IPS DF 6.9 (cell line): Measurements from ENCODE around the gene INPP5A.

Source experiments
- DNase-seq: peaks from one replicate; pipeline ENCODE4 v3.0.0-alpha.2; 2013; ENCODE audit warnings: low read depth, low spot score
- H3K27ac ChIP-seq: one replicate; pipeline ENCODE4 v1.5.1; 2013; ENCODE audit warnings: low read length, control low read depth
- H3K27me3 ChIP-seq: 2 replicates; pipeline ENCODE4 v1.6.1; 2013; ENCODE audit warnings: mild to moderate bottlenecking, low read length; ENCODE audit not compliant: control insufficient read depth, insufficient read depth
- H3K36me3 ChIP-seq: 2 replicates; pipeline ENCODE4 v1.6.1; 2013; ENCODE audit warnings: low read length; ENCODE audit not compliant: control insufficient read depth, insufficient read depth
- H3K4me1 ChIP-seq: 2 replicates; pipeline ENCODE4 v1.6.1; 2013; ENCODE audit warnings: low read length; ENCODE audit not compliant: control insufficient read depth, insufficient read depth
- H3K4me3 ChIP-seq: 2 replicates; pipeline ENCODE4 v1.5.1; 2013; ENCODE audit warnings: mild to moderate bottlenecking, low read length
- H3K9me3 ChIP-seq: 2 replicates; pipeline ENCODE4 v1.6.1; 2013; ENCODE audit warnings: low read length, inconsistent platforms; ENCODE audit not compliant: control insufficient read depth, insufficient read depth
- WGBS: extraction: QIAGEN DNeasy Blood & Tissue Kit; methylation state at CpG from one replicate; pipeline ENCODE4 v1.1.7; 2013; ENCODE audit warnings: mixed read lengths, missing lambda C conversion rate; ENCODE audit not compliant: insufficient read length, insufficient coverage; 5-methylcytosine and 5-hydroxymethylcytosine counted together

The INPP5A gene

DNA sequence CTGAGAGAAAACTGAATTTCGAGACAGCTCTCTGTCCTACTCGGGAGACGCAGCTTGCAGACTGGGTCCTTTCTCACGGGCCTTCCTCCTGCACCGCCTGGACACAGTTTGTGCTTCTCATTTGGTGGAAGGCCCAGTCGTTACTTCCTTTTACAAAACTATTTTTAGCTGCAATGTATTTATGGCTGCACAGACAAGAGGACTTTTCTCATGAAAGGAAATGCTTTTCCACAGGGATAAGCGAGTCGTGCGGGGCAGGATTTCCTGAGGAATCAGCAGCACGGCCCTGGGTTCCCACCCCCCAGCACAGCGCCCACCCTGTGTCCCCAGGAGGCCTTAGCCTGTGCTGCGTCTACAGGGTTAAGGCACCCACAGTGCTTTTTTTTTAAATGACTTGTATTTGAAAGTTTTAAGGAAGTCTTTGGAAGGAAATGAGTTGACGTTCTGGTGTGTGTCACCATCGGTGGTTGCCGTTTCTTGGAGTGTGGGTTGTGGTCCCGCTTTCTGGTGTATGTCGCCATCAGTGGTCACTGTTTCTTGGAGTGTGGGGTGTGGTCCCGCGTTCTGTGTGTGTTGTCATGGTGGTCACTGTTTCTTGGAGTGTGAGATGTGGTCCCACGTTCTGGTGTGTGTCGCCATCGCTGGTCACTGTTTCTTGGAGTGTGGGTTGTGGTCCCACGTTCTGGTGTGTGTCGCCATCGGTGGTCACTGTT is 50.9 kb downstream of the INPP5A start:
- no peak overlapping the region for H3K27ac ChIP-seq
- H3K36me3 ChIP-seq: no peaks in the 10 kb centered on the region
- H3K9me3 ChIP-seq: no peaks in the 10 kb centered on the region
- WGBS: no CpG with 5 or more reads among the region's 25 CpGs
- 0 out of 2 replicates have a peak, but pooled peaks cover 1% of the 10 kb centered on the region for H3K4me1 ChIP-seq
- no peak for DNase-seq
- no peak overlapping the region for H3K4me3 ChIP-seq
- H3K27me3 ChIP-seq: no peaks in the 10 kb centered on the region

DNA sequence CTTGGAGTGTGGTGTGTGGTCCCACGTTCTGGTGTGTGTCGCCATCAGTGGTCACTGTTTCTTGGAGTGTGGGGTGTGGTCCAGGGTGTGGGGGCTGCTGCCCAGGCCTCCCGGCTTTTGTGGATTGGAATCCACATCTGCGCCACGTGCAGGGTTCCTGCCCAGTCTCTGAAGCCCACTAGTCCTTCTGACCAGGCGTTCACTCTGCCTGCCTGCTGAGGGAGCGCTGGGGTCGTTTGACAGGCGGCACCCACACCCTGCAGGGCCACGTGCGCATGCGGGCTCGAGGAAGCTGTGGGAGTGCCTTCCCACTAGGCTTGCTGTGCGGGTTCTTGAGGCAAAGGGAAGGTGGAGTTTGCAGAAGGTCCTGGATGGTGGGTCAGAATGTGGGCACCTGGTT is 51.4 kb downstream of the INPP5A start:
- WGBS: no CpG with 5 or more reads among the region's 14 CpGs
- Histone ChIP-seq H3K27me3 (no peaks in the 10 kb centered on the region; the same call in 1 of the 2 replicates), H3K4me3 (no peak overlapping the region), H3K9me3 (no peaks in the 10 kb centered on the region), H3K36me3 (no peaks in the 10 kb centered on the region), H3K27ac (no peak overlapping the region), H3K4me1 (0 out of 2 replicates have a peak, but pooled peaks cover 1% of the 10 kb centered on the region)
- DNase-seq: no peak

DNA sequence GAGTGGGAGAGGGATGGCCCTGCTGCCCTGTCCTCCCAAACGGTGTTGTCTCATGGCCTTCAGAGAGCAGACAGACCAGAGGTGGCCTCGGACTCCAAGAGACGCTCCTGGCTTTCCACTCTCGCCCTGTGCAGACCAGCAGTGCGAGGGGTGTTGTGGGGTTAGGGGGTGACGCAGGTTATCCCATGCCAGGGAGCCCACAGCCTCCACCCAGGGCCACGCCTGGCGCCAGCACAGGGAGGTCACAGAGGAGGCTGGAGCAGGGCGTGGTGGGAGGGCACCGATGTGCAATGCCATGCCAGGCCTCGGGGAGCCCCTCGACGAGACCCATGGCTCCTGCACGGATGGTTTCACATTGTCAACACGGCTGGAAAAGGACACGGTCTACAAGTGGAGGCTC is 52.1 kb downstream of the INPP5A start:
- Histone ChIP-seq H3K36me3 (no peaks in the 10 kb centered on the region), H3K9me3 (no peaks in the 10 kb centered on the region), H3K27me3 (no peaks in the 10 kb centered on the region; the same call in 1 of the 2 replicates), H3K27ac (no peak overlapping the region), H3K4me1 (0 out of 2 replicates have a peak, but pooled peaks cover 1% of the 10 kb centered on the region), H3K4me3 (no peak overlapping the region)
- WGBS: no CpG with 5 or more reads among the region's 16 CpGs
- DNase-seq: no peak

DNA sequence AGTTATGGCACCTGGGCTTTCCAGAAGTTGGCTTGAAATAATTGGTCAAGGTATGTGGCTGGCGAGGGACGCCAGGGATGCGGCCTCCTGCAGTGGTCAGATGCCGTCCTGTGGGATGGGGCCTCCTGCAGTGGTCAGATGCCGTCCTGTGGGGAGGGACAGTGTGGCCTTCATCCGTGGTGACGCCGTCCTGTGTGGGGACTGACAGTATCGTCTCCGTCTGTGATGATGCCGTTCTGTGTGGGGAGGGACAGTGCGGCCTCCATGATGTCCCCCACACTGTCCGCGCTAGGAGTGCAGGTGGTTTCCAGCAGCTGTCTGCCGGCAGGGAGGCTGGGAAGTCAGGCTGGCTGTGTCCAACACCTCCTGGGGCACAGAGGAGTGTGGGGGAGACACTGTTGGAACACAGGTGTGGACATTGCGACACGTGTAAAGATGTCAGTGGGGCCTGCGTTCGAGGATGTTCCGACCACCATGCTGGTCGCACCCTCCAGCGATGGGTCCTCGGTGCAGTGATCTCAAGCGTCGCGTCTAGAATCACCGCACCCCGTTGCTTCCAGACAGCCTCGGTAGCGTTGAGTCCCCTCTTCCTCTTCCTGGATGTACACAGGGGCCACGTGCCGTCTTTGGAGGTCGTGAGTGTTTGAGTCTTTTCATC is 52.6 kb downstream of the INPP5A start:
- no CpG with 5 or more reads among the region's 33 CpGs for WGBS
- Histone ChIP-seq H3K27ac (no peak overlapping the region), H3K27me3 (no peaks in the 10 kb centered on the region; the same call in 1 of the 2 replicates), H3K4me3 (no peak overlapping the region), H3K9me3 (no peaks in the 10 kb centered on the region), H3K4me1 (0 out of 2 replicates have a peak, but pooled peaks cover 1% of the 10 kb centered on the region), H3K36me3 (no peaks in the 10 kb centered on the region)
- no peak for DNase-seq

DNA sequence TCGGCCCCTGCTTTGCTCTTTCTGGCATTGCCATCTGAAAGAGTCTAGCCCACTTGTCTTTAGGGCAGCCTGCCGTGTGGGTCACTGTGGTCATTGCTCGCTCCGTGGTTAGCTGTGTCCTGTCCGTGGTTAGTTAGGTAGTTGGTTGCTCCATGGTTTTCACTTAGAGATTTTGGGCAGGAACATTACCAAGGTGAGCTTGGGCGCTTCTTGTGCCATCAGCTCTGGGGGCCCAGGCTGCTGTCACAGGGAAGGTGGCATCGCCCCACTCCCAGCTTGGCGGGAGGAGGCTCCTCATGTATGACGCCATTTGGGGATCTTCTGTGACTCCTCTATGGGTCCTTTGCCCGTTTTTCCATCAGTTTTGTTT is 53.1 kb downstream of the INPP5A start:
- no peak for DNase-seq
- Histone ChIP-seq H3K9me3 (no peaks in the 10 kb centered on the region), H3K4me1 (0 out of 2 replicates have a peak, but pooled peaks cover 1% of the 10 kb centered on the region), H3K27ac (no peak overlapping the region), H3K27me3 (no peaks in the 10 kb centered on the region; the same call in 1 of the 2 replicates), H3K4me3 (no peak overlapping the region), H3K36me3 (no peaks in the 10 kb centered on the region)
- WGBS: no CpG with 5 or more reads among the region's 10 CpGs

DNA sequence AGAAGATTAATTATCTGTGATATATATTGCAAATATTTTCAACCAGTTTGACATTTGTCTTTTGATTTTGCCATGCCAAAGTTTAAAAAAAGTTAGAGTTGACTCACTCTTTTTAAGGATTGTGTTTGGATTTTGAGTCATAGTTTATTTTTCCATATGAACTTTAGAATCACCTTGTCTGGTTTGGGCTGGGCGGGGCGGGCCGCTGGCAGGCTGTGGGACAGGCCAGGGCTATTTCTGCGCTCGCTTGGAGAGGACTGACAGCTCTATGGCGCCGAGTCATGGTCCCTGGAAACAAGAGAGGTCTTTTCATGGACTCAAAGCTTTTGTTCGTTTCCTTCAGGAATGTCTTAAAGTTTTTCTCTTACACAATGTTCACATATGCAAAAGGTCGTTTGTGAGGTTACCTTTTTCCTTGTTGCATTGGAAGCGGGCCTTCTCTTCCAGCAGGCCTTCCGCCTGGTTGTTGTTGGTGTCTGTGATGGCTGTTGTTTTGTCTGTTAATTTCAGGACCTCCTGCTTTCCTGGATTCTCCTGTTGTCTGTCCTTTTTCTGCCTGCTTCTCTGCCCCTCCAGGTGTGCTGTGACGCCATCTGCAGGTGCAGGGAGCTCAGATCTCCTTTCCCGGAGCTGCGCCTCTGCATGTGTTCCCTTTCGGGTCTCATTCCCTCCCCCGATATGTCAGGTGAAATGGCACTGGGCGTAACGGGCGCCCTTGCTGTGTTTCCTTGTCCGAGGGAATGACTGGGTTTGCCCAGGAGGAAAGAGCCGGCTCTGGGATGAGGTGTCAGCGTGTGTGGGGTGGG is 53.8 kb downstream of the INPP5A start:
- H3K27me3 ChIP-seq: no peaks in the 10 kb centered on the region; the same call in 1 of the 2 replicates

DNA sequence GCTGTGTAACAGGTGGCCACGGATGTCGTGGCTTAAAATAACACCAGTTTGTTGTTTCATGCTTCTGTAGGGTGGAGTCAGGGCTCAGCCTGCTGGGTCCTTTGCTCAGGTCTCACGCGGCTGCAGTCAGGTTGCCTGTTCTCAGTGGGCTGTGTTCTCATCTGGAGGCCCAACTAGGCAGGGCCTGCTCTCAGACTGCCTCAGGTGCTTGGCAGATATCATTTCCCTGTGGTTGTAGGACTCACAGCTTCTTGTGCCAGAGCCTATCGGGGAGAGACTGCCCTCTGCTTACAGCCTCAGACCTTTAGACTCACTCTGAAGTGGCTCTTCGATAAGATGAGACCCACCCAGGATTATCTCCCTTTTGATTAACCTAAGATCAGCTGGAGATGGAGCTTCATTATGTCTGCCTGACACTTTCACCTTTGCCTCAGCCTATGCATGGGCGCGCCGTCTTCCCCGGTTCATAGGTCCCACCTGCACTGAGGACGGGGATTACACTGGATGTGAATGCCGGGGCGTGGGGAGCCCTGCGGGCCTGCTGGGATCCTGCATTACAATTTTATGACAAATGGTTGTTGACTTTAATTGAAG is 55.3 kb downstream of the INPP5A start:
- H3K4me3 ChIP-seq: no peak overlapping the region
- H3K27me3 ChIP-seq: no peaks in the 10 kb centered on the region; the same call in 1 of the 2 replicates
- no CpG with 5 or more reads among the region's 14 CpGs for WGBS
- H3K9me3 ChIP-seq: no peaks in the 10 kb centered on the region
- DNase-seq: no peak
- no peak overlapping the region for H3K27ac ChIP-seq
- 0 out of 2 replicates have a peak, but pooled peaks cover 1% of the 10 kb centered on the region for H3K4me1 ChIP-seq
- H3K36me3 ChIP-seq: 0 out of 2 replicates have a peak, but pooled peaks cover 3% of the 10 kb centered on the region

More for the DNA sequence above, 53.8 kb downstream of the INPP5A start:
- H3K4me3 ChIP-seq: no peak overlapping the region
- H3K27ac ChIP-seq: no peak overlapping the region
- no peaks in the 10 kb centered on the region for H3K36me3 ChIP-seq
- no CpG with 5 or more reads among the region's 22 CpGs for WGBS
- 0 out of 2 replicates have a peak, but pooled peaks cover 1% of the 10 kb centered on the region for H3K4me1 ChIP-seq
- H3K9me3 ChIP-seq: no peaks in the 10 kb centered on the region
- no peak for DNase-seq

DNA sequence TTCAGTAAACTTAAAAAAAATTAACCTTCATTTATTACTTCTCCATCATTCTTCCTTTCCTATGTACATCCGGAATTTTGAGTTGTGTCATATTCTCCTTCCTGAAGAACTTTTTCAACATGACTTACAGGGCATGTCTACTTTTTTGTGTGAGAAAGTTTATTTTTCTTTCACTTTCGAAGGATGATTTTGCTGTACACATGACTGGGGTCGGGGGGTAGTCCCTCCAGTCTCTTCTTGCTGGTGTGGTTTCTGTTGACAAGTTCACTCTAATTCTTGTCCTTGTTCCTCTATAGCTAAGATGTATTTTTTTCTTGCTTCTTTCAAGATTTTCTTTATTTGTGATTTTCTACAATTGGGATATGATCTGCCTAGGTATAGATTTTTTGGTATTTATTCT is 55.8 kb downstream of the INPP5A start:
- no peaks in the 10 kb centered on the region; the same call in 1 of the 2 replicates for H3K27me3 ChIP-seq
- H3K27ac ChIP-seq: no peak overlapping the region
- whole genome bisulfite sequencing: no CpG with 5 or more reads among the region's 3 CpGs
- DNase-seq: no peak
- H3K4me3 ChIP-seq: no peak overlapping the region
- H3K36me3 ChIP-seq: 0 out of 2 replicates have a peak, but pooled peaks cover 3% of the 10 kb centered on the region
- 0 out of 2 replicates have a peak, but pooled peaks cover 1% of the 10 kb centered on the region for H3K4me1 ChIP-seq
- no peaks in the 10 kb centered on the region for H3K9me3 ChIP-seq

DNA sequence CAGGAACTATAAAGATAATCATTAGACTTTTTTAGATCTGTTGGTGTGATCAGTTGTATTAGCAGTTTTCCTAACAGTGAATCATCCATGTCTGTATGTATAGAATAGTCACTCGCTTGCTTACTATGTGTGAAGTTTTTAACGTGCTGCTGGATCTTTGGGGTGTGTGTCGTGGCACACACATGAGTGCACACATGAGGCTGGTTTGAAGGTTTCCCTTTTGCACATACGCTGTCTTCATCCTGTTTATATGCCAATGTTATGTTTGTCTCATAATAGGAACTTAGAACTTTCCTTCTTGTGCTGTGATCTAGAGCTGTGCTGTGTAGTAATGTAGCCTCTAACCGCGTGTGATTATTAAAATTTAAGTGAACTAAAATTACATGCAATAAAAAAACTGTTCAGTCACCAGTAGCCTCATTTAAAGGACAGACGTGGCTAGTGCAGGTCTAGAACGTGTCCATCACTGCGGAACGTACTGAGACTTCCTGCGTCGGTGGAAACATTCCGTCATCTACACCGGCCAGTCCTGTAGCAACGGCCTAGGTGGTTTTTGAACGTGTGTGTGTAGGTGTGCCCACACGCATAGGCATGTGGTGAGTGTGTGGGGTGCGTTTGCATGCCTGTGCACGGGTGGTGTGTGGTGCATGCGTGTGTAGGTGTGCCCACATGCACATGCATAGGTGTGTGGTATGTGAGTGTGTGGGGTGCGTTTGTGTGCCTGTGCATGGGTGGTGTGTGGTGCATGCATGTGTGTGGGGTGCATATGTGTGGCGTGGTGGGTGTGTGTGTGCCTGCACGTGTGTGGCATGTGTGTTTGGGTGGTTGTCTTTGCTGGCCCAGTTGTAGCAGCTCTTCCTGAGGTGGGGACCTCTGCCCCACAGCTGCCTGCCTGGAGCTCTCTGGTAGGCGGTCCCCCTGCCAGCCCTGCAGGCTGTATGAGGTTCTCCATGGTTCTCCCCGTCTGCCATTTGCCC is 56.6 kb downstream of the INPP5A start:
- no CpG with 5 or more reads among the region's 25 CpGs for WGBS
- no peak for DNase-seq

More for the DNA sequence above, 56.6 kb downstream of the INPP5A start:
- Histone ChIP-seq H3K4me1 (0 out of 2 replicates have a peak, but pooled peaks cover 1% of the 10 kb centered on the region), H3K9me3 (no peaks in the 10 kb centered on the region), H3K27ac (no peak overlapping the region), H3K4me3 (no peak overlapping the region), H3K27me3 (no peaks in the 10 kb centered on the region; the same call in 1 of the 2 replicates), H3K36me3 (0 out of 2 replicates have a peak, but pooled peaks cover 3% of the 10 kb centered on the region)
